Left cardiac atrium (tissue), 4 donors: Measurements from ENCODE around the gene TBX1. TPM values are rescaled to one million over a fixed set of nuclear protein-coding genes. Genes with fewer than 3 reads are reported as not detected.
"Not testable (repeated sequence)": the region's sequence is repeated elsewhere in the genome, so short reads cannot be mapped to it uniquely, and the experiment has no call there.

Source experiments
- ATAC-seq, 2 donors: fragments of 200-7000 bp; cut with Tn5 transposase; one replicate each; pipeline ENCODE4 v1.9.1; 2020; ENCODE audit warnings: mild to moderate bottlenecking in 2 of 2, moderate library complexity in 2 of 2
- DNase-seq: peaks from one replicate; pipeline ENCODE4 v3.0.0-alpha.2; 2020
- intact Hi-C, 2 donors: fragments of 100-400 bp; cut with DNase I; formaldehyde crosslinking; loops; one replicate each; pipeline versions ENCODE4 v1.14.1 to v1.15.1; 2022 to 2023
- total RNA-seq, 2 donors: library from RNA; stranded (reverse); fragmentation: NEBNext Ultra II Directional; extraction: Animal tissue kit (Norgen Biotek cat#: 25700); gene quantifications; one replicate each; pipeline ENCODE4 v1.2.1, GENCODE V29; 2021
- donor health status: DM: no; HTN: yes; CAD: no.
- donor health status: DM: no; HTN: yes; CAD: no; lungs with severe emphysema.
- donor health status: DM: yes; HTN: yes; CAD: no.
- donor health status: Dilated cardiomyopathy.

TBX1 gene
- total RNA-seq, 2 donors from 2014 or later, result 0.47 to 2.4 TPM

DNA sequence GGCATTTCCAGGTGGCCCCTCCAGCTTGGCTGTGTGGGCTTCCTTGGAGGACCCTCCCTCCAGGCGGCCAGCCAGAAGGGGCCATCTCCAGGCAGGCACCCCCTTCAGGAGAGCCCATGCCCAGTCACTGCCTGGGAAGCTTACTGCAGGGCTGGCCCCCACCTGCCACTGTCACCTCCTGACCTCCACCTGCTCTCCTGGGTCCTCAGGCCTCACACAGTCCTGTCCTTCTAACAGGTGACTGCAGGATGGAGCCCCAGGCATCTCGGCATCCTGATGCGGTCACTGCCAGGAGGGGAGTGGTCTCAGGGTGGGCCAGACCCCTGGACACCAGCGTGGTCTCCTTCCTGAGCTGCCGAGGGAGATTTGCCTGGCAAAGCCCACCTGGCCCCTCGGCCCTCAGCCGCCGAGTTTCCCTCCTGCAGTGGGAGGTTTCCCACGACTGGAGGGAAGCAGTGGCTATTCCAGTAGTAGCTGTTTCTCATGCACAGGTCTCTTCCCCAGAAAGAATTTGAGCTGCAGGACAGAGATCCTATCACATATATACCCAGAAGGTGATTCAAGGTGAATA lies 13.0 kb downstream of the TBX1 start:
- intact Hi-C loops, result no loop called here

DNA sequence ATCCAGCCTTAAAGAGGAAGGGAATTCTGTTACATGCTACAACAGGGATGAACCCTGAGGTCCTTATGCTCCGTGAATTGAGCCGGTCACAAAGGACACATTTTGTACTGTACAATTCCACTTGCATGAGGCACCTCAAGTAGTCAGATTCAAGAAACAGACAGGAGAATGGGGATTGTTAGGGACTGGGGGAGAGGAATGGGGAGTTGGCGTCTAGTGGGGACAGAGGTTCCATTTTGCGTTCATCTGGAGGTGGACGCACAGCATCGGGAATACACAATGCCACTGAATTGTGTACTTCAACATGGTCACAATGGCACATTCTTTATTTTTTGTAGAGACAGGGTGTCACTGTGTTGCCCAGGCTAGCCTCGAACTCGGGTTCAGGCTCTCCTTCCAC lies 14.1 kb downstream of the TBX1 start:
- no peak for DNase-seq
- no peak for ATAC-seq
- intact Hi-C loops, result no loop called here

More for the DNA sequence above, 13.0 kb downstream of the TBX1 start:
- DNase-seq, result no peak
- ATAC-seq, result no peak

DNA sequence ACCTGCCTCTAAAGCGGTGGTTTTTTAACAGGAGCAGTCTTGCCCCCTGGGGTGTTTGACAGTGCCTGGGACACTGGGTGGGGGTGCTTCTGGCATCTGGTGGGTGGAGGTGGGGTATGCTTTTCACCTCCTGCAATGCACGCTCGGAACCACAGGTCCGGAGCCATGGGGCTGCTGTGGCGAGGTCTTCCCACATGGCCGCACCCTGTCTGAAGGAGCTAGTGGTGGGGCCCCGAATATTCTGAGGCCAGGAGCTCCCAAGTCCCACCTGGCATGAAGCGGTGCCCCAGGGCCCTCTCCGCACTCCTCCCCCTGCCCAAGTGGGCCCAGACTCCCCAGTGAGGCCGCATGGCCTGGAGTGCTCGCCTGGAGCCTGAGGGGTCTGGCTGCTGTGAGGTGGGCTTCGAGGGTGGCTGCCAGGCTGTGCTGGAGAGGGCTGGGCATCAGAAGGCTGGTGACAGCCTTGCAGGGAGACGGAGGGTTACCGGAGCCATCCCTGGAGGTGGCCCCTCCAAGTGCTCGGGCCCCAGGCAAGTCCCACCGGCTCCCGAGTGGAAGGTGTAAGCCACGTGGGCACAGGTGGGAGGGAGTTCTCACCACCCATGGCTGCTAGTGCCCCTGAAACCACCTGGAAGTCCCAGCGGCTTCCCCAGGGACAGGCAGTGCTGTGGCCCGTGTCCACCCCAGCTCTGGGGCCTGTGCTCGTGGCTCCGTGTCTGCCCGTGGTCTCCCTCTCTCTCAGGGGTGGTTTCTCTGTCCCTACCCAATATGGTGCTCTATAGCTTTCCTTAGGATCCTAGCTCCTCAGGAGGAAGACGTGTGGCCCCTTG lies 15.1 kb downstream of the TBX1 start:
- DNase-seq (peak; percentile 14), ATAC-seq (no peak)
- intact Hi-C loops, result no loop called here

DNA sequence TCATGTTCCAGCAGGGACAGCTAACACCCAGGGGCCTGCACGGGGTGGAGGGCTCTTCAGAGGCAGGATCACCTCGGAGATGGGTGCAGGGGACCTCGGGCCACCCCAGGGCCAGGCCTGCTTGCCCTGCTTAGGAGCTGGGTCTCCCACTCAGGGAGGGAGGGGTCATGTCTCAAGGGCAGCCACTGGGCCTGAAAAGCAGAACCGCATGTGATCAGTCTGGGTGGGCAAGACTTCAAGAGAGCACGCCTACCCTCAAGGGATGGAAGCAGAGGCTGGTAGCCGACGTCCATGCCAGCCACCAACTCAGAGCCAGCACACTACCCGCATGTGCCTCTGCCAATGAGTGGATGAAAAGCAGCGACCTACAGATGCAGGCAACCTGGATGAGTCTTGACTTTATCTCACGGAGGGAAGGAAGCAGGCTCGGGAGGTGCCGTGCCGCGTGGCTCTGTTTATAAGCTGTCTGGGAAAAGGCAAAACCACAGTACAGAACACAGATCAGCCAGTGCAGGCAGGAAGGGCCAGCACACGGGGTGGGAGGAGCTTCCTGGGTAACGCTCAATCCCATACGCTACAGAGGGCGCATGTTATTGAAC lies 16.0 kb downstream of the TBX1 start:
- intact Hi-C loops, result no loop called here
- ATAC-seq (no peak), DNase-seq (no peak)

DNA sequence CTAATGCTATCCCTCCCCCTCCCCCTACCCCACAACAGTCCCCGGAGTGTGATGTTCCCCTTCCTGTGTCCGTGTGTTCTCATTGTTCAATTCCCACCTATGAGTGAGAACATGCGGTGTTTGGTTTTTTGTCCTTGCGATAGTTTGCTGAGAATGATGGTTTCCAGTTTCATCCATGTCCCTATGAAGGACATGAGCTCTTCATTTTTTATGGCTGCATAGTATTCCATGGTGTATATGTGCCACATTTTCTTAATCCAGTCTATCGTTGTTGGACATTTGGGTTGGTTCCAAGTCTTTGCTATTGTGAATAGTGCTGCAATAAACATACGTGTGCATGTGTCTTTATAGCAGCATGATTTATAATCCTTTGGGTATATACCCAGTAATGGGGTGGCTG lies 16.6 kb downstream of the TBX1 start:
- DNase-seq, ATAC-seq, intact Hi-C loops: not testable (repeated sequence)

DNA sequence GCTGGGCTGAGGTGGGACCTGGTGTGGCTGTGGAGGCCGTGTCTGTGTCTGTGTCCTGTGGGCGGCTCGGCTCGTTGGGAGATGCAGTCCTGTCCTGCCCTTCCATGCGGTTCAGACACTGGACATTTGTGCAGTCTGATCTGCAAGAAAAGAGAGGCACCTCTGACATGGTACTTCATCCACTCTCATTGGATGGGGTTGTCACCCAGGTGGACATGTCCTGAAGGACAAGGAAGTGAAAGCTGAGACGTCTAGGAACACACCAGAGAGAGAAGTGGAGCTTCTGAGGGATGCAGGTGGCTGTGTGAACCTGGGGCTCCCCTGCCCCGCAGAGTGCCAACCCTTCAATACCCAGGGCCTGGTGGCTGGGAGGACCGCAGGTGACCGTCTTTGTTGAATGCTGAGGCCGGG lies 18.4 kb downstream of the TBX1 start:
- no peak for DNase-seq
- intact Hi-C loops, result no loop called here
- no peak for ATAC-seq

DNA sequence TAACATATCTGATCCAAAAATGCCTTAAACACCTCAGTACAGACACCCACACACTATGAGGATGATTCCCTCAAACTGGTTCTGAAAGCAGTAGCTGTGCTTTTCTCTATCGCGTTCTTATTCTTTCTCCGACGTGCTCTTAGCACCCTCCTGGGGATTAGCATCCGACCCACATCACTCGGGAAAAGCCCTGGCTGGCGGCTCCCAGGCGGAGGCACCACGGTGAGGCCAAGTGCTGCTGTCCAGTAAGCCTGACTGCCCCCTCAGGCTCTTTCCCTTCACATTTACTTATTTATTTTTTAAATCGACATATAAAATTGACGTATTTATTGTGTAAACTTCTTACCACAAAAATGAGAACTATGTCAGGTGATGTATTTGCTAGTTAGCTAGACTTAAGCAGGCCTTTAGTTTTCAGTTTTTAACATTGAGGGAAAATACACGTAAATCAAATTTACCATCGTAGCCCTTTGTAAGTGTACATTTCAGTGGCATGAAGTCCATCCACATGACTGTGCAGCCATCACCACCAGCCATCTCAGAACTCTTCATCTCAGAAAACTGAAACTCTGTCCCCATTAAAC lies 19.2 kb downstream of the TBX1 start:
- DNase-seq, result no peak
- ATAC-seq, result no peak
- intact Hi-C loops, result no loop called here

DNA sequence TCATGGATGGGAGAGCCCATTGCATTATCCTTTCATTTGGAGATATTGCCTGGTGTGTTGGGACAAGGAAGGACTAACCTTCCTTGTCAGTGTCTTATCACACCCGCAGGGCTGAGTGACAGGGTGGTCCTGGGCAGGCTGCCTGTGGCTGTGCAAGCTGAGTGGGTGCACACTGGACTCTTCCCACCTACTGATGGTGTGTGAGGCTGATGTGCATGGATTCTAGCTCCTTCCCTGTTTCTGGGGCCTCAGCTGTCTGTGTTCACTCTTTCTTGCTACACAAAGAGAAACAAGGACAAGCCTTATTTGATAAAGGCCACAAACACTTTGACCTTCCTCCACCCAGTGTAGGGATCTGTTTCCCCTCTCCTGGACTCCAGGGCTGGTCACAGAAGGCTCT lies 22.0 kb downstream of the TBX1 start:
- intact Hi-C loops, result no loop called here
- DNase-seq (no peak), ATAC-seq (no peak)

DNA sequence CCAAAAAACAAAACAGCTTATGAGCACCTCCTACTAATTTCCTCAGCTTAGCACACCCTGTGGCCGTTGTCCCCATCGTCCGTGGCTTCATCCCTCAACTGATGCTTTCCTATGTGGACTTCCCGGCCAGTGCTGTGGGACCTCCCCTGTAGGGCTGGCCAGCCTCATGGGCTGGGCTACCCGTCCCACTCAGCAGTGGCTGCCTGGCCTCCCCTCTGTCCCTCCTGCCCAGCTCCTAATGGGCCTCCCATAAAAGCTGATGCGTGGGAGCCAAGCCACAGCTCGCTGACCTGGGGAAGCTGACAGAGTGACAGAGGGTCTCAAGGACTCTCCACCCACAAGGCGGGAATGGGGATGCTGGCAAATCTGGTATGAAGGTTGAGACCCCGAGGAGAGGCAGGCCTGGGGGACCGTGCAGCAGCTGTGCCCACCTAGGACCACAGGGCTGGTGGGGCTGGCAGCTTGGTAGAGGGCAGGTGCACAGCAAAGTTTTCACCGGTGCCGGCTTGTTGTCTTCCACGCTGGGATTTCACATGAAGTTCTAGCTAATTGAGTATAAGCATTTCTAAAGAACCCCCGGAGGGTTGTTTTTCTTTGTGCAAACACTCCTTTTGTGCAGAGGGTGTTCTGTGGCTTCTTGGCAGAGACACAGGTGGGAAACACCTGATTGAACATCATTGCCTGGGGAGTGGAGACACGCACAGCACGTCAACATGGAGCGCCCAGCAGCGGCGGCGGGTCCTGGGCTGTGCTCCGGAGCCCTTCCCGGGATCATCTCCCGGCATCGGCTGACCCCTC lies 23.2 kb downstream of the TBX1 start:
- no peak for ATAC-seq
- intact Hi-C loops, result no loop called here
- no peak for DNase-seq

DNA sequence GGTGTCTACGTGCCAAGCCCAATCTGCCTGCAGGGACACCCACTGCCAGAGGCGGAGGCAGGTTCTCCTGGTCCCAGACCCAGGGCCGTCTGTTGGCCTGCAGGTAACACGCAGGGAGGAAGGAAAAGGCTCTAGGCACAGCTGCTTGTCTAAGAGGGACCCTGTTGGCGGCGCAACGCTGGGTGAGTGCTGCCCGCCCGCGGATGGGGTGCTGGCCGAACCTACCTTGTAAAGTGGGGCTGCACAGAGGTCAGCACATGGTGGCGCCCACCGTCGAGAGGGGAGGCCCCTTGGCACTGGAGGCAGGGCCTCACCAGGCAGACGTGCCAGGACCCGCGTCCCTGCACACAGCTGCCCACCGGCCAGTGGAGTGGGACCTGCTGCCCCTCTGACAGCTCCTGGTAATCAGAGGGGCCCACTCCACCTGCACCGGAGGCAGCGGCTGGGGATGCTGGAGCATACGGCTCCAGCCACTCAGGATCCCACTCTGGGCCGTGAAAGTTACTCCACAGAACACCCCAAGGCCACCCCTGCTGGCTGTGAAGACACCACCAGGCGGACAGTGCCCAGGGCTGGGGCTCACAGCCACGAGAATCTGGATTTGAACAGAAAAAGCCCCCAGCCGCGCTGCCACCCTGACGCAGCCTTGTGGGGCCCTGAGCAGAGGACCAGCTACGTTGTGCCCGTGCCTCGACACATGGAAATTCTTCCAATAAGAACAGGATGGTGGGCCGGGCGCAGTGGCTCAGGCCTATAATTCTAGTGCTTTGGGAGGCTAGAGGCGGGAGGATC lies 24.0 kb downstream of the TBX1 start:
- intact Hi-C loops, result no loop called here
- no peak for ATAC-seq
- DNase-seq, result no peak

DNA sequence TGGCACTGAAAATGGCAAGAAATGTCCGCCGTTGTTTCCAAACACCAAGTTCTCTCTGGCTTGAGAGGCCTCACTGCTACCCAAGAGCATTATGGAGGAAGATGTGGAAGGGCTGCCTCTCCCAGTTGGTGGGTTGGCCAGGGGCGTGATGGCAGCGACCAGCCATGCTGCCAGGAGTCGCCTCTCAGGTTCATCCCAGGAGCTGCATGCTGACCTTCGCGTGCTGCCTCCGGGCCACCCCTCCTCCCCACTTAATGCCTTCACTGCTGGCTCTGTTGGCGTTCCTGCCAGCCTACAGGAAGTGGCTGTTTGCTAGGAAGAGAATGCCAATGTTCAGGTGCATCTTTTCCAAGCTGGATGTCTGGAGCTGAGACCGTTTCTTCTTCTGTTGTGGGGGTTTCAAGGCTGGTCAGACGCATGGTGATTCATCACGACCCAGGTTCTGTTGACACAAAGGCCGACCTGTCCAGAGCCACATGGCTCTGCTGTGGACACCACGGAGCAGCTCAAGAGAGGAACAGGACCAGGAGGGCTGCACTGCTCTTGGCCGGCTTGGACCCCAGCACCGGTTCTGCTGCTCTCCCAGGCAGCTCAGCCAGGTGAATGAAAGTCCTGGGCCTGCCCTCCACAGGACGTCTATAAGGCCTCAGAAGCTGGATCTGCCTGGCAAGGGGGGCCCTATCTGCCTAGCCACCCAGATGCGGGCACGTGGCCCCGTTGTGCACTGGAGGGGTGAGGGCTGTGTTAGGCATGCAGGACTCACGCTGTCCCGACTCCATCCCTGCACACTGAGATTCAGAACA lies 25.1 kb downstream of the TBX1 start:
- intact Hi-C loops, result no loop called here
- ATAC-seq (no peak), DNase-seq (no peak)

DNA sequence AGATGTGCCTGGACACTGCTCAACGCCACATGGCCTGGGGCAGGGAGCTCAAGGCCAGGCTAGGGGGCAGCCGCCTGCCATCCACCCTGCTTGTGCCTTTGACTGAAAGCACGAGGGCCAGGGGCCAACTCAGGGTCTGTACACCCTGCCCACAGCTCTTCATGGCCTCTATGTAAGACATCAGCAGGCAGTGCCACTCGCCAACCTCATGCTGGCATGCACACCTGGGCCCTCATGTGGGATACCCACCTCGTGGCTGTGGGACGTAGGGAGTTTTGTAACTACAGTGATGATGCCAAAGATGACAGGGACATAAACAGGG lies 25.6 kb downstream of the TBX1 start:
- ATAC-seq (no peak), DNase-seq (no peak)
- intact Hi-C loops, result no loop called here

DNA sequence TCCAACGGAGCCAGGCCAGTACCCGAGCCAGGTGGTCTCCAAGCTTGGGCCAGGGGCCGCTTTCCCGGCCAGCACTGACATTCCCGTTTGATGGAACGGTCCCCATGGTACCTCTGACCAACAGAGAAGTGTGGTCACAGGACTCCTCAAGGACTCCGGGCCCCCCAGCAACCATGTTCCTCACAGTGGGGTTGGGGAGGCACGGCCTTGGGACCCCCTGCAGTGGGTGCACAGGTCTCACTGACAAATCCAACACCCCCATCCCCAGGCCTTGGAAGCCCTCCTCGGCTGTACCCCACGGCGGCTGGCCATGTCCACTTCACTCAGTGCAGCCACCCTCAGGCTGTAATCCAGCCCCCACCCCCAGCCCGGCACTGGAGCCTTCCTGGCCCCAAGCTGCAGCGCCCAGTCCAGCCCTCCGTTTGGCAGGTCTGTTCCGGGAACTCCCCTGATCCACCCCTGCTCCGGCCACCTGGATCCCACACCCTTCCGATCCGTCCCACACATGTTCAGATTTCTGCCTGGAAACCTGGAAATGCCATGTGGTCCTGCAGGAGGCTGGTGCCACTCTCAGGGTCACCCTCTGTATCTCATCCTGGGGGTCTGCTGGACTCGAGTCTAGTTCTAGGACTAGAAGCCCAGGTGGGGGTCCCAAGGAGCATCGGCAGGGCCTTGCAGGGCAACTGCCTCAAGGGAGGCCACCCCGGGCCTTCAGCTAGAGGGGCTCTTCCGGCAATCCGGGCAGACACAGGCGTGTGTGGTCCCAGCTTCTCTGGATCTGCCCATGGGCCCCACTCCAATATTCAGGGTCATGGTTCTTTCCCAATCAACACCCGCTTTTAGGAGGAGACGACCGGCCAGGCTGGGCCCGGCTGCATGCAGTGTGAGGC lies 26.6 kb downstream of the TBX1 start:
- intact Hi-C loops, result no loop called here
- no peak for ATAC-seq
- DNase-seq, result no peak

DNA sequence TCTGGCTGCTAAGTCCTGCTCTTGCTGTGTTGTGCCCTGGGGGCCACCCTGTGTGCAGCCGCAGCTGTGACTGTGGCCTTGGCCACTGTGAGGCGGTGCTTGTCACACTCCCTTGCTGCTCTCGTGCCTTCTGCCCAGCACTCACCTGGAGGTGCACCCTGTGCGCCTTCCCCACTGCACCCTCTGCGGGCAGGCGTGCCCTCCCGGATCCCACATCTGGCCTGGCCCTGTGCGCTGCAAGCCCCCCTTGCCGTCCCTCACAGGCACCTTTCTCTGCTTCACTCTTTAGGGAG lies 27.2 kb downstream of the TBX1 start:
- no peak for DNase-seq
- intact Hi-C loops, result no loop called here
- ATAC-seq, result no peak

DNA sequence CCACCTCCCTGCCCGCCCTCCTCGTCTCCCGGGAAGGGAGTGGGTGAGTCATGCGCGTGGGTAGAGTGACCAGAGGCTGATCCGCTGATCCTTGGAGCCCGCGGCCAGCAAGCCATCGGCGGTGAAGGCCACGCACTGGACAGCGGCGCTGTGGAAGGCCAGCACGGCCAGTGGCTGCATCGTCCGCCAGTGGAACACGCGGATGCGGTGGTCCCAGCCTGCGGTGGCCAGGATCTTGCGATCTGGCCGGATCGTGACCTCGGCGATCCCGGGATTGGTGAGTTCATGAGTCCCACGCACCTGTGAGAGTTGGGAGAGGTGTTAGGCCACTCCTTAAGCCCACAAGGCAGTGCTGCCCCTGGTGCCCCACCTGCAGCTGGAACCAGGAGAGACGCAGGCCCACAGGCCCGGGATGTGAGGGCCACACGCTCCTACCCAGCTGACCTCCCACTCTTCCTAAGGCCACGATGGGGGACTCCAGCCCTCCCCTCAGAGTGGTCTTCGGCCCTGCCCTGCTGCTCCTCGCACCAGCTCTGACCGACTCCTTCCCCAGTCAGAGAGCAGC lies 28.2 kb downstream of the TBX1 start:
- ATAC-seq, result no peak
- intact Hi-C loops, result no loop called here
- no peak for DNase-seq

DNA sequence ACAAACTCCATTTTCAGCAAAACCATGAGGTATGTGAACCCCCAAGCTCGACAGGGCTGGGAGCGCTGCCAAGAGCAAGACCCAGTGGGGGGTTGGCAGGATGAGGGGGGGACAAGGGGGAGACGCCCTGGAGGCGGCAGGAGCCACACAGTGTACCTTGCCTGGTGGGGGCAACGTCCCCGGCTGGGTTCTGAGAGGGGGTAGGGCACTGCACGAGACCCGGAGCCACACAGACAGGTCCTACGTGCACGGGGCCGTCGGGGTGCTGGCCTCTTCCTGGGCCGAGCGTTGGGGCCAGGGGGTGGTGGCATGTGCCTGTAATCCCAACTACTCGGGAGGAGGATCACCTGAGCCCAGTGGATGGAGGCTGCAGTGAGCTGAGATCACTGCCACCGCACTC lies 28.8 kb downstream of the TBX1 start:
- DNase-seq, result no peak
- no peak for ATAC-seq
- intact Hi-C loops, result no loop called here

DNA sequence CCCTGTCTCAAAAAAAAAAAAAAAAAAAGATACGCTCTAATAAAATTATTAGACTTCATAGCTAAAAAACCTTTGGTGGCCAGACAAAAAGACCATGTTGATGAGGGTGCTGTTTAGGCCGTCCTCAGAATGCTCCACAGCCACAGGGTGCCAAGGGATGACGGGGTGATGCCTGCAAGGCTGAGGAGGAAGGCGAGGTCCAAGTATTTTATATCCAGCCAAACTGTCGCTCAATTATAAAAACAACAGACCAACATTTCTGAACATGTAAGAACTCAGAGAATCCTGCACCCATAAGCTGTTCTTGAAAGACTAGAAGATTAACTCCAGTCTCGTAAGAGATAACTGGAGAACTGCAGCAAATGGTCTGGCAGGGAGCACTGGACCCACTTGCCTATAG lies 29.2 kb downstream of the TBX1 start:
- intact Hi-C loops, result no loop called here
- no peak for DNase-seq
- no peak for ATAC-seq
